Measurements from ENCODE around the gene CATSPER4.

Gene CATSPER4

GRCh38 chr1:26195805-26196204 lies 5.4 kb downstream of the CATSPER4 start:
- TF ChIP-seq CTCF (conservative IDR thresholded peaks at IDR 0.05; ENCODE audit: low read depth, low read length) = no peak
- H3K4me3 ChIP-seq (ENCODE audit: low read depth, low read length) = no peak overlapping the region
- no peak for DNase-seq (ENCODE audit: low read depth)

- H3K4me3 ChIP-seq (ENCODE audit: low read depth, low read length) = no peak overlapping the region
- no peak for DNase-seq (ENCODE audit: low read depth)
- TF ChIP-seq CTCF (conservative IDR thresholded peaks at IDR 0.05; ENCODE audit: low read depth, low read length) = no peak
These were observed 6.9 kb downstream of the CATSPER4 start for GRCh38 chr1:26197301-26197700.

GRCh38 chr1:26197813-26198212 lies 7.4 kb downstream of the CATSPER4 start:
- no peak for TF ChIP-seq CTCF (conservative IDR thresholded peaks at IDR 0.05; ENCODE audit: low read depth, low read length)
- no peak for DNase-seq (ENCODE audit: low read depth)
- no peak overlapping the region for H3K4me3 ChIP-seq (ENCODE audit: low read depth, low read length)

GRCh38 chr1:26200413-26200812 lies 10.0 kb downstream of the CATSPER4 start:
- no peak for TF ChIP-seq CTCF (conservative IDR thresholded peaks at IDR 0.05; ENCODE audit: low read depth, low read length)
- DNase-seq (ENCODE audit: low read depth) = no peak
- H3K4me3 ChIP-seq (ENCODE audit: low read depth, low read length) = no peak overlapping the region

GRCh38 chr1:26203642-26204318 lies 13.4 kb downstream of the CATSPER4 start:
- DNase-seq (ENCODE audit: low read depth) = no peak
- TF ChIP-seq CTCF (conservative IDR thresholded peaks at IDR 0.05; ENCODE audit: low read depth, low read length) = no peak
- no peak overlapping the region for H3K4me3 ChIP-seq (ENCODE audit: low read depth, low read length)

- TF ChIP-seq CTCF (conservative IDR thresholded peaks at IDR 0.05; ENCODE audit: low read depth, low read length) = no peak
- no peak overlapping the region for H3K4me3 ChIP-seq (ENCODE audit: low read depth, low read length)
- DNase-seq (ENCODE audit: low read depth) = no peak
These were observed 19.9 kb downstream of the CATSPER4 start for GRCh38 chr1:26210147-26210870.

GRCh38 chr1:26212726-26213125 lies 22.3 kb downstream of the CATSPER4 start:
- no peak overlapping the region for H3K4me3 ChIP-seq (ENCODE audit: low read depth, low read length)
- no peak for DNase-seq (ENCODE audit: low read depth)
- no peak for TF ChIP-seq CTCF (conservative IDR thresholded peaks at IDR 0.05; ENCODE audit: low read depth, low read length)
